Prostate gland (tissue), 2 donors: ENCODE data around the gene HBG1. TPM values are rescaled to one million over a fixed set of nuclear protein-coding genes. Genes with fewer than 3 reads are reported as not detected.

Source experiments
- DNase-seq: peaks from one replicate; pipeline ENCODE4 v3.0.0-alpha.2; 2019; ENCODE audit warnings: low spot score
- H3K27ac ChIP-seq, 2 donors: fragments of 200-600 bp; sonication (generic); 2 replicates each; pipeline ENCODE4 v1.5.1; 2017 to 2019
- H3K27me3 ChIP-seq: fragments of 200-600 bp; sonication (generic); replicated peaks from 2 replicates; pipeline ENCODE4 v1.5.1; 2019; ENCODE audit not compliant: insufficient read depth
- H3K36me3 ChIP-seq, 2 donors: fragments of 200-600 bp; sonication (generic); 1 replicate in 1 of 2; 2 replicates in 1 of 2; pipeline versions ENCODE4 v1.5.1 to v1.8.1; 2017 to 2019
- H3K4me1 ChIP-seq: fragments of 200-600 bp; sonication (generic); replicated peaks from 2 replicates; pipeline ENCODE4 v1.5.1; 2019
- H3K4me3 ChIP-seq, 2 donors: fragments of 200-600 bp; sonication (generic); 2 replicates each; pipeline ENCODE4 v1.5.1; 2017 to 2019
- H3K9me3 ChIP-seq: fragments of 200-600 bp; sonication (generic); 2 replicates; pipeline ENCODE4 v1.5.1; 2017
- CTCF ChIP-seq, 4 experiments: fragments of 200-600 bp in 2 of 4; fragments of 450-650 bp in 2 of 4; sonication (generic) in 2 of 4; IDR thresholded peaks; 1 replicate in 3 of 4; 2 replicates in 1 of 4; pipeline ENCODE4 v1.5.1; 2016 to 2019; ENCODE audit warnings: antibody characterized with exemption in 4 of 4, mild to moderate bottlenecking in 2 of 4, moderate library complexity in 2 of 4
- POLR2A ChIP-seq: fragments of 450-650 bp; IDR thresholded peaks from one replicate; pipeline ENCODE4 v1.6.1; 2016; ENCODE audit warnings: antibody characterized with exemption, mild to moderate bottlenecking
- POLR2AphosphoS5 ChIP-seq: sonication (generic); formaldehyde crosslinking; IDR thresholded peaks from one replicate; pipeline ENCODE4 v1.6.1; 2017; ENCODE audit warnings: antibody characterized with exemption
- WGBS: methylation state at CpG from one replicate; pipeline ENCODE4 v1.1.5; 2018; 5-methylcytosine and 5-hydroxymethylcytosine counted together
- intact Hi-C: fragments of 100-400 bp; cut with DNase I; formaldehyde crosslinking; loops from one replicate; pipeline ENCODE4 v1.14.2; 2022
- total RNA-seq, 2 donors: library from RNA; depleted of rRNA; stranded (reverse); fragments of >200 nt; gene quantifications; one replicate each; pipeline ENCODE4 v1.1.0, GENCODE V29; 2016

HBG1 gene
- total RNA-seq, 2 donors from 2014 or later = not detected

DNA sequence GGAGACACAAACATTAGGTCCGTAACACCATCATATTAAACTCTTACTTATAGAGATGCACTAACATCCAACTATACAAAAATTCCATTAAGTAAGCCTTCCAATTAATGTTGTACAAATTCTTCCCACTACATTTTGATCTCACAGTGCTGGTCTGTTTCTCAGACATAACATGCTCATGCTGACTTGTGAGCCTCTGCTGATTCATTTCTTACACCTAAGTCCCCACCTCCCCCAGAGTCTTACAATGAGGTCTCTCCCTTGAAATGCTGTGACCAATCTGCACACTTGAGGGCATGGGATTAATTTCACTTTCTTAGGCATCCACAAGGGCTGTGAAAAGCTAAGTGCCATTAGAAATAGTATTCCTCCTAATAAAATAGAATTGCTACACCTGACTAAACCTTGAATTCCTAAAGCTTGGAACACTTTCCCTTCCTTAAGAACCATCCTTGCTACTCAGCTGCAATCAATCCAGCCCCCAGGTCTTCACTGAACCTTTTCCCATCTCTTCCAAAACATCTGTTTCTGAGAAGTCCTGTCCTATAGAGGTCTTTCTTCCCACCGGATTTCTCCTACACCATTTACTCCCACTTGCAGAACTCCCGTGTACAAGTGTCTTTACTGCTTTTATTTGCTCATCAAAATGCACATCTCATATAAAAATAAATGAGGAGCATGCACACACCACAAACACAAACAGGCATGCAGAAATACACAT is 2.0 kb downstream of the HBG1 start:
- H3K36me3 ChIP-seq = no peaks in the 10 kb centered on the region
- DNase-seq = no peak
- H3K9me3 ChIP-seq = no peaks in the 10 kb centered on the region
- no peaks in the 10 kb centered on the region for H3K27me3 ChIP-seq
- H3K4me1 ChIP-seq = no peaks in the 10 kb centered on the region
- WGBS = 76% methylated on average over 3 of the region's 3 CpGs
- TF ChIP-seq POLR2AphosphoS5 = no peak
- TF ChIP-seq CTCF (IDR thresholded peaks at IDR 0.05) = no peak
- intact Hi-C loops = no loop called here
- H3K4me3 ChIP-seq = no peak overlapping the region
- no peak overlapping the region for H3K27ac ChIP-seq

GRCh38 chr11:5246772-5247471 is 2.7 kb downstream of the HBG1 start:
- no peaks in the 10 kb centered on the region for H3K27me3 ChIP-seq
- no peaks in the 10 kb centered on the region for H3K4me1 ChIP-seq
- no peaks in the 10 kb centered on the region for H3K36me3 ChIP-seq
- intact Hi-C loops = no loop called here
- H3K27ac ChIP-seq = no peak overlapping the region
- TF ChIP-seq POLR2A = no peak
- TF ChIP-seq POLR2AphosphoS5 = no peak
- no peak for TF ChIP-seq CTCF (IDR thresholded peaks at IDR 0.05)
- DNase-seq = no peak
- no peak overlapping the region for H3K4me3 ChIP-seq
- WGBS = 76% methylated on average over 6 of the region's 6 CpGs
- no peaks in the 10 kb centered on the region for H3K9me3 ChIP-seq

DNA sequence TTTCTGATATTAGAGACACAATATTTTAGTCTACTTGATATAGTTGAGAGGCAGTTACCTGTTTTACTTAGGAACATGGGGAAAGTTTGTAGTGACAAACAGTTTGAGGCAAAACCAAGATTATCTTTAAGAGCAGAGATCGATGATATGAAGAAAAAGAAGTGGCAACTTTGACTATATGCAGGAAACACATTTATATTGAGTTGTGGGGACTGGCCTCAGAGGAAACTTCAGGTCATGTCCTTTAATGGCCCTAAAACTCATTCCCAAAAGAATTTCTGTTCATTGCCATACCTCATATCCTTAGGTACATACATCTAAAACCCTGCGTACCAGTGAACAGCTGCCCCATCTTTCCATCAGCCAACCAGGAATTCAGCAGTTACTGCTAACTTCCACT is 4.5 kb downstream of the HBG1 start:
- DNase-seq = no peak
- Histone ChIP-seq H3K27ac (no peak overlapping the region), H3K27me3 (no peaks in the 10 kb centered on the region), H3K4me1 (no peaks in the 10 kb centered on the region), H3K4me3 (no peak overlapping the region), H3K36me3 (no peaks in the 10 kb centered on the region), H3K9me3 (no peaks in the 10 kb centered on the region)
- WGBS = 83% methylated on average over 2 of the region's 2 CpGs
- intact Hi-C loops = no loop called here
- no peak for TF ChIP-seq POLR2AphosphoS5
- TF ChIP-seq CTCF (IDR thresholded peaks at IDR 0.05) = no peak
- TF ChIP-seq POLR2A = no peak

DNA sequence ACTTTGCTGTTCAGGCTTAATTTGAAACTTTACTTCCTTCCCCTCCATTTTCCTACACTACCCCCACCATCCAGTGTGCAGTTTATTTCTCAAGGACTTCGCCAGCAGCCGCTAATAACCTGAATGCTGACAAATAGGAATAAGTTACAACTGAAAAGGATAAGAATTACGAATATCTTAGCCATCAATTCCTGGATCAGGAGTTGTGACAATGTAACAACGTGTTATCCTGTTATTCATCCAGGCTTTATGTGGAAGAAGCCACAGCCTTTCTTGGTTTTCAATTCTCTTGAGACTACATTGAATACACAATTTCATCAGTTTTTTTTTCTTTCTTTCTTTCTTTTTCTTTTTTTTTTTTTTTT is 5.9 kb downstream of the HBG1 start:
- Histone ChIP-seq H3K36me3 (no peaks in the 10 kb centered on the region), H3K27me3 (no peaks in the 10 kb centered on the region), H3K9me3 (no peaks in the 10 kb centered on the region), H3K27ac (no peak overlapping the region), H3K4me3 (no peak overlapping the region), H3K4me1 (no peaks in the 10 kb centered on the region)
- TF ChIP-seq POLR2AphosphoS5 (no peak), CTCF (IDR thresholded peaks at IDR 0.05) (no peak), POLR2A (no peak)
- WGBS = 90% methylated on average over 4 of the region's 4 CpGs
- intact Hi-C loops = no loop called here
- no peak for DNase-seq
